Epithelial cell of esophagus (primary cell): Measurements from ENCODE around the gene STAB2.

ENCODE experiments used
- DNase-seq: peaks from one replicate; pipeline ENCODE4 v3.0.0; 2010; ENCODE audit warnings: low read depth
- H3K4me3 ChIP-seq: 2 replicates; pipeline ENCODE4 v1.5.1; 2011; ENCODE audit warnings: mild to moderate bottlenecking, low read length, control low read depth
- TF ChIP-seq, protein P1 (sequence below): IDR thresholded peaks from 2 replicates; pipeline ENCODE4 v1.5.1; 2011; ENCODE audit warnings: low read depth, mild to moderate bottlenecking, low read length, control low read depth, inconsistent platforms; ENCODE audit not compliant: insufficient read depth; ENCODE audit errors: missing control alignments

The STAB2 gene

GRCh38 chr12:103599274-103599673, 12.2 kb downstream of the STAB2 start:
- TF ChIP-seq, protein P1, sequence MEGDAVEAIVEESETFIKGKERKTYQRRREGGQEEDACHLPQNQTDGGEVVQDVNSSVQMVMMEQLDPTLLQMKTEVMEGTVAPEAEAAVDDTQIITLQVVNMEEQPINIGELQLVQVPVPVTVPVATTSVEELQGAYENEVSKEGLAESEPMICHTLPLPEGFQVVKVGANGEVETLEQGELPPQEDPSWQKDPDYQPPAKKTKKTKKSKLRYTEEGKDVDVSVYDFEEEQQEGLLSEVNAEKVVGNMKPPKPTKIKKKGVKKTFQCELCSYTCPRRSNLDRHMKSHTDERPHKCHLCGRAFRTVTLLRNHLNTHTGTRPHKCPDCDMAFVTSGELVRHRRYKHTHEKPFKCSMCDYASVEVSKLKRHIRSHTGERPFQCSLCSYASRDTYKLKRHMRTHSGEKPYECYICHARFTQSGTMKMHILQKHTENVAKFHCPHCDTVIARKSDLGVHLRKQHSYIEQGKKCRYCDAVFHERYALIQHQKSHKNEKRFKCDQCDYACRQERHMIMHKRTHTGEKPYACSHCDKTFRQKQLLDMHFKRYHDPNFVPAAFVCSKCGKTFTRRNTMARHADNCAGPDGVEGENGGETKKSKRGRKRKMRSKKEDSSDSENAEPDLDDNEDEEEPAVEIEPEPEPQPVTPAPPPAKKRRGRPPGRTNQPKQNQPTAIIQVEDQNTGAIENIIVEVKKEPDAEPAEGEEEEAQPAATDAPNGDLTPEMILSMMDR: no peak
- DNase-seq: no peak
- H3K4me3 ChIP-seq: no peak overlapping the region

GRCh38 chr12:103600967-103601728, 14.1 kb downstream of the STAB2 start:
- no peak for DNase-seq
- H3K4me3 ChIP-seq: no peak overlapping the region
- TF ChIP-seq, protein P1: no peak

- no peak overlapping the region for H3K4me3 ChIP-seq
- DNase-seq: no peak
- TF ChIP-seq, protein P1: no peak
Measured at GRCh38 chr12:103620395-103620794, 33.3 kb downstream of the STAB2 start.

DNA sequence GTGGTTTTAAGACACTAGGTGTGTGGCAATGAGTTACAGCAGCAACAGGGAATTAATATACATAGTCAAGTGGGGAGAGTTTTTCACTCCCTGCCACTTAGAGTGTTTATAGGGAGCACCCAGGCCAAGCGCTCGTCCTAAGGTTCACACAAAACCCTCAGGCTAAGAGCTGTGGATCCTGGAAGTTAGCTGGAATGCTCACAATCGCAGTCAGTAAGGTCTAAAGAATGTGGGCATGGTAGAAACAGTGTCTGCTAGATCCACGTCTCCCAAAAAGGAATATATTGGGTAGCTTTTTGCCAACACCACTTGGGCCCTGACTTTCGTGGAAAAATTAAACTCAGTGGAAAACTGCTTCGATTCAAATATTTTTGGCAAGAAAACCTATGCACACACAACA, 36.6 kb downstream of the STAB2 start:
- TF ChIP-seq, protein P1: no peak
- H3K4me3 ChIP-seq: no peak overlapping the region
- no peak for DNase-seq

DNA sequence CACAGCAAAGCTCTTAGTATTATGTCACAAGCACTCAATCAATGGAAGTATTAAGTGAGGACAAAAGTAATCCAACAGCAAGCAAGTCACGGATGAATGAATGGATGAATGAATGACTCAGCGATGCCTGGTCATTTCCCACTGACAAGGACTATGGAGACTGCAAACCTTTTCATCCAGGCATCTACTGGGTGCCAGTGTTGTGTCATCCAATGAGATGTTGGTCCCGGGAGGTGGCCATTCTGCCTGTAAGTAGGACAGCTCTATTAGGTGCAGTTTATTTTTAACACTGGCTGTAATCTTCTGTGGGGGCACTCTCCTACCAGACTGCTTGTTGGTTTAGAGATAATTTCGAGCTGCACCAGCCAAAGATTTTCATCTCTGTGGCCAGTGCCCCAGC, 39.4 kb downstream of the STAB2 start:
- H3K4me3 ChIP-seq: no peak overlapping the region
- TF ChIP-seq, protein P1: no peak
- peak; percentile 19 for DNase-seq

DNA sequence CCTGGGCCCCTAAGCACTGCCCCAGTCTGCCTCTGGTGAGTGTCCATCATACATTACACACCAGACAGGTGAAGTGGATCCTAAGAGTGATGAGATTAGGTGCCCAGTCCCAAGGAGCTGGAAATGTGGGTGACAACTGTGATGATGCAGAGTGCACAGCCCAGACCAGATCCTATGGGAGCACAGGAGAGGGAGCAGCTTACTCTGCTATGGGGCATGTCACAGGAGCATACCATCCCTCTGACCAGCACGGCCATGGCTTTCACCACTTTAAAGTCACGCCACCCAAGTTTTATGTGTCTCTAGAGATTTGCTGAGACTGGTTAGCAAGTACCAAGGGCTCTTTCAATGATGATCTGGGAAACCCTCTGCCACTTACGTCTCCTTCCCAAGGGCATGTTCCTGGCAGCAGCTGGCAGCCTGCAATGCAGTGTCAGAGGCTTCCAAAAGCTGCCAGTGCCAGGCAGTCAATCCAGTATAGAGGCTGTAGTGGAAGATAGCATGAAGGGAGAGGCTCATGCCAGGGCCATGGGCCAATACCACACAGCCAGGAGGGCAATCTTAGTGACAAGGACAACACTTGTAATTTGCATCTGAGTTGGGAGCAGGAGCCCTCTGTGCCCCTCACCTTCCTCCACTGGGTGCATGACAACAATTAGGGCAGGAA, 40.2 kb downstream of the STAB2 start:
- DNase-seq: no peak
- no peak overlapping the region for H3K4me3 ChIP-seq
- TF ChIP-seq, protein P1: no peak
